ENCODE data around the gene FARS2.

GRCh38 chr6:5778317-5778857, 517.1 kb downstream of the FARS2 start:
- TF ChIP-seq CTCF (IDR thresholded peaks at IDR 0.05 in 2 of 3, conservative IDR thresholded peaks at IDR 0.05 in 1 of 3; ENCODE audit: borderline replicate concordance in 1 of 3, insufficient read depth in 1 of 3, low read depth in 2 of 3, low read length in 2 of 3) (no peak), JUND (IDR thresholded peaks at IDR 0.05) (no peak), EZH2phosphoT487 (IDR thresholded peaks at IDR 0.05; ENCODE audit: borderline replicate concordance) (no peak), POLR2A (IDR thresholded peaks at IDR 0.05; ENCODE audit: borderline replicate concordance, extremely low read depth, insufficient read depth, insufficient read length) (no peak), EZH2 (IDR thresholded peaks at IDR 0.05) (no peak), POLR2AphosphoS5 (IDR thresholded peaks at IDR 0.05; ENCODE audit: low read depth, low read length) (no peak), MAX (IDR thresholded peaks at IDR 0.05) (no peak), SRF (IDR thresholded peaks at IDR 0.05; ENCODE audit: low read depth) (no peak)

Measured in HCT116 (cell line).